Stimulated activated CD4-positive, alpha-beta T cell treated with anti-CD3 and anti-CD28 coated beads, Interleukin-1b, Interleukin-23, amount 100 ng/mL, for 4 hours (primary cell): ENCODE measurements around the gene NFKB1.
"Not testable (repeated sequence)": the region's sequence is repeated elsewhere in the genome, so short reads cannot be mapped to it uniquely, and the experiment has no call there.

Source experiments
- DNase-seq, 2 donors: peaks; one replicate each; pipeline ENCODE4 v3.0.0-alpha.2; 2020; ENCODE audit warnings: low read depth in 2 of 2

Gene NFKB1

GRCh38 chr4:102566426-102566825 is 65.3 kb downstream of the NFKB1 start:
- DNase-seq: no peak

DNA sequence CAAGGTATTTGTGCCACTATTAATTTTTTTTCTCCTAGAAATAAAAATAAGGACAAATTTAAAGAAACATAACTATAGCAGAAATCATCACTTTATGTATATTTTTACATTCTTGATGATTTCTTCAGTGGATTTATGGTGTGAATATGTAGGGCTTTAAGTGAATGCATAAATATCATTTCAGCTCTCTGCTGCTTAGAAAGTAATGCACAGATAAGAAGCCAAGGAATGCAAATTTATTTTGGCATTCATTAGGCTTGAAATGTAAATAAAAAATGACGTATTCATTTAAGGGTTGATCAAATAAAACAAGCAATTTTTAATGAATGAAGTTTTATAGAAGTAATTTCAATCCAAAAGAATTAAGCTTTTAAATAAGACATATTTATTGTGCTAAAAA is 66.3 kb downstream of the NFKB1 start:
- no peak for DNase-seq

- DNase-seq: no peak
Observed at GRCh38 chr4:102569200-102569599, 68.0 kb downstream of the NFKB1 start.

DNA sequence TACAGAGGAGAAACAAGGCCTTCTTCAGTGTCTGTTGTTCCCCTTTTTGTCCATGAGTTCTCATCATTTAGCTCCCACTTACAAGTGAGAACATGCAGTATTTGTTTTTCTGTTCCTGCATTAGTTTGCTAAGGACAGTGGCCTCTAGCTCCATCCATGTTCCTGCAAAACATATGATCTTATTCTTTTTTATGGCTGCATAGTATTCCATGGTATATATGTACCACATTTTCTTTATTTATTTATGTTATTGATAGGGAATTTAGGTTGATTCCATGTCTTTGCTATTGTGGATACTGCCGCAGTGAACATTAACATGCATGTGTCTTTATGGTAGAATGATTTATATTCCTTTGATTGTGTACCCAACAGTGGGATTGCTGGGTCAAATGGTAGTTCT is 69.1 kb downstream of the NFKB1 start:
- DNase-seq: not testable (repeated sequence)

DNA sequence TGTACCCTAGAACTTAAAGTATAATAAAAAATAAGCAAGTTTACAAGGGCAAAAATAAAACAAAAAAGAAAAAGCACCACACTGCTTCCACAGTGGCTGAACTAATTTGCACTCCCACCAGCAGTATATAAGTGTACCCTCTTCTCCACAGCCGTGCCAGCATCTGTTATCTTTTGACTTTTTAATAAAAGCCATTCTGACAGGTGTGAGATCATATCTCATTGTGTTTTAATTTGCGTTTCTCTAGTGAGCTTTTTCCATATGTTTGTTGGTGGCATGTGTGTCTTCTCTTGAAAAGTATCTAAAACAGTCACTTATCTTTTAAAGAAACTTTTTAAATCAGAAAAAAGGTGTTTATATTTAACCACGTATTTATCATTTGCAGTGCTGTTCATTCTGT is 71.3 kb downstream of the NFKB1 start:
- DNase-seq: no peak

GRCh38 chr4:102574317-102574716 is 73.2 kb downstream of the NFKB1 start:
- no peak for DNase-seq

GRCh38 chr4:102575369-102576129 is 74.4 kb downstream of the NFKB1 start:
- DNase-seq: no peak

DNA sequence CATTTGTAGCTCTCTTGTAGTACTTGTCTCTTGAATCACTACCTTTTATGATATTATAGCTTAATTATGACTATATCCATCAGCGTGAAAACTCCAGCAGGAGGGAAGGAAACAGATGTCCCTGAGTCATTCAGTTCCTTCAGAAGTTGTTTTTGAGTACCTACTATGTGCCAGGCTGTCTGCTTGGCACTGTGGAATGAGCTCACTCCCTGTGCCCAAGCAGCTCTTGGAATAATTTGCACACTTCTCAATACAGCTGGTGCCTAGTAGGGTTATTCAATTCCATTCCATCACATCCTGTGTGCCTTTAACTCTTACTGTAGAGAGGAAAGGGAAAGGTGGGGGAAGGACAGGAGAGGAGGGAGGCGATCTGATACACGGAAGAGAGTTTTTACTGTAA is 77.1 kb downstream of the NFKB1 start:
- no peak for DNase-seq

DNA sequence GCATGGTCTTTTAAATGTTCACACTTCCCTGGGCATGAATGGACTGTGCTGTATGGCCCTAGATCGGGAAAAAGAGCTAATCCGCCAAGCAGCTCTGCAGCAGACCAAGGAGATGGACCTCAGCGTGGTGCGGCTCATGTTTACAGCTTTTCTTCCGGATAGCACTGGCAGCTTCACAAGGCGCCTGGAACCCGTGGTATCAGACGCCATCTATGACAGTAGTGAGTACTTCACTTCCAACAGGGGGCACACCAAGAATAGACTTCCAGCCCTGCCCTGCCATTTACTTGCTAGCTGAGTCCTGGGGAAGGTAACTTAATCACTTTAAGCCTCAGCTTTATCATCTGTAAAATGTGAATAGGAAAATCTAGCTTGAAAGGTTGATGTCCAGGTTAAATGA is 77.7 kb downstream of the NFKB1 start:
- no peak for DNase-seq

DNA sequence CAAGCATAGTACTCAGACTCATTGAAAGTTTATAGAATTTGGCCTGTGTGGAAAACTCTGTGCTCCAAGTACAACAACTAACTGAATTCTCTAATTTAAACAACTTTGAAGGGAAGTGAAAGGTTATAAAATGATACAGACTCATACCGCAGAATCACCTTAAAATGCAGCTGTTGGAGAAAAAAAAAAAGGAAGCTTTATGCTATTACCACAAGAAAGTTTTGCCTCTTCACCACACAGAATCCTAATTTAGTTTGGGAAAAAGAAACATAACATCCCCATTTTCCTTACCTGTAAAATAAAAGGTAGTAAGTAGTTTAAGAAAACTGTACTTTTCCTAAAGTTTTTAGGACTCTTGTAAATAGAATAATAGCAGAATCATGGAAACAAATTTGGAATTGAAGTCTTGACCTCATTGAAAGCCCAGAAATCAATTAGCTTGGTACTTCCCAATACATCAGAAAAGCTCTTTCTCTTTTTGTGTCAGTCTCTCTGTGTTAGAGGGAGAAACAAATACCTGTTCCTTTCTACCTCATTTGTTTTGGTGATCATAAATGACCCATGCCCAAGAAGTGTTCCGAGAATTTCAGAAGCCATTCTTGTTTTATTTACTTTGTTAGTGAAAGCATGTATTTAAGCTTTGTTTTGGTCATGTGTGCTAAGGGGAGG is 78.8 kb downstream of the NFKB1 start:
- DNase-seq: no peak

- DNase-seq: no peak
Observed at GRCh38 chr4:102580463-102580842, 79.3 kb downstream of the NFKB1 start.

DNA sequence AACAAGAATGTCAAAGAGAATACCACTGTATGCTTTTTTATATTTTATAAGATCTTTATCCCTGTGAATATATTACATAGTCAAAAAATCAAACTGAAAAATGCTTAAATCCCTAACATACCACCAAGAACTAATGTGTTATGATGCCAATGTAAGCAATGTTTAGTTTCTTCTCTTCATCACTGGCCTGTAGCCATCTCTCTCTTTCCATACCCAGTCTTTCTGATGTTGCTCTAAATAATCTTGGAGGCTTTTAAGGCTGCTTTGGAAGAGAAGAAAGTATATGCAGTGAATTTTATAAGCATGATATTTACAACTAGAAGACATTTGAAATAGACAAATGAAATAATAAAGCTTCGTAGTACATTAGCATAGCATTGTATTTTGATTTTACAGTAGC is 82.9 kb downstream of the NFKB1 start:
- DNase-seq: no peak

DNA sequence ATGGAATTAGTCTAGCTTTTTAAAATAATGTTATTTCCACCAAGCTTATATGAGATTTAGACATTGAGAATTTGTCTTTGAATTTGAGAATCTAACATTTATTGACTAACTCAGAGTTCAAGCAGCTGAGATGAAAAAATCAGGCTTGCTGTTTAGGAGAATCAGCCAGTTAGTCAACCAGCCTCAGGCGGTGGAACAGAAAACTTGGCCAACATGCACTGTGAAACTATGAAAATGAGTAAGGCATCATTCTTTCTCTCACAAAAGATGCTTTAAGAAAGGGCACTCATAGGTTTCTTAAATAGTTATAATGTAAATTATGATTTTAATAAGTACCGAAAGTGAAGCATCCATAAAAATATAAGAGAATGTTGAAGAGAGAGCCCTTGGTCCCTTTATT is 84.2 kb downstream of the NFKB1 start:
- no peak for DNase-seq

- no peak for DNase-seq
Observed at GRCh38 chr4:102586002-102586643, 85.0 kb downstream of the NFKB1 start.

DNA sequence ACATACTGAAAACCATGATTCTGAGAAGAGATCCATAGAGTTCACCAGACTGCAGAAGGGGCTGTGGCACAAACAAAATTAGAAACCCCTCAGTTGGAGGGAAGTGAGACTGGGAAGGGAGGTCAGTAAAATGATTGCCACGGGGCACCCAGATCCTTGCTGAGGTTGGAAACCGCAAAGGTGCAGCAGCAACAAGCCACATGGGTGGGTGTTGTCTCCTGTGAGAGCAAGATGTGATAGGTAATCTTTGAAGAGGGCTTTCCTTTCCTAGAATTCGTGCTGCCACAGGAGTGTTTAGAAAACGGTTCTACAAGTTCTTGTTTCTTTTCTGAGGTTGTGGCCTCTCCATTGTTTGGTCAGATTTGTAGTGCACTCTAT is 85.5 kb downstream of the NFKB1 start:
- DNase-seq: peak in 1 of 2 donors; percentile 30

DNA sequence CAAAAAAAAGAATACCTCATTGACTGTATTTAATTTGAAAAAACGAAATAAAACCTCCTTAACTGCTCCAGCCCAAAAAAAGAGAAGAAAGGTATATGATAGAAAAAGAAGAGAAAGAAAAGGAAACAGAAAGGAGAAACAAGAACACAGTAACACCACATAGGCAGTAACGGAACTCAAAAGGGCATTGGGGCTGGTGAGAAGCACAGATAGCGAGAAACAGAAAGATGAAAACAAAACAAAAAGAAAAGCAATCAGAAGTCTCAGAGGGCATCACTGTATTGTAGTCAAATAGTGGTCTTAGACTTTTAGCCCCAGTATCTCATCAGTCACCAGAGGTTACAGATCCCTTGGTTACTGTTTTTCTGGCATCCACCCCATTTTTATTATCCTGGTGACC is 88.6 kb downstream of the NFKB1 start:
- DNase-seq: no peak

DNA sequence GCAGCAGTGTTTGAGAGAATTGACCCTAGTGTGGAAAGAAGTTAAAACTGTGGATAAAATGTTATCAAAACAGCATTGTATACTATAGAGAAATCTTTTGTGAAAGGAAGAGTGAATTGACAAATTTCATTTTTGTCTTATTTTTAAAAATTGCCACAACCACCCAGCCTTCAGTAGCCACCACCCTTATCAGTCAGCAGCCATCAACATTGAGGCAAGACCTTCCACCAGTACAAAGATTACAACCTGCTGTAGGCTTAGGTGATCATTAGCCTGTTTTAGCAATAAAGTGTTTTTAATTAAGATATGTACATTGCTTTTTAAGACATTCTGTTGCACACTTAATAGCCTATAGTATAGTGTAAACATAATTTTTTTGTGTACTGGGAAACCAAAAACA is 91.1 kb downstream of the NFKB1 start:
- no peak for DNase-seq

- DNase-seq: no peak
Observed at GRCh38 chr4:102593147-102593546, 92.0 kb downstream of the NFKB1 start.

GRCh38 chr4:102594000-102594399 is 92.8 kb downstream of the NFKB1 start:
- DNase-seq: no peak

GRCh38 chr4:102596532-102596931 is 95.4 kb downstream of the NFKB1 start:
- no peak for DNase-seq

DNA sequence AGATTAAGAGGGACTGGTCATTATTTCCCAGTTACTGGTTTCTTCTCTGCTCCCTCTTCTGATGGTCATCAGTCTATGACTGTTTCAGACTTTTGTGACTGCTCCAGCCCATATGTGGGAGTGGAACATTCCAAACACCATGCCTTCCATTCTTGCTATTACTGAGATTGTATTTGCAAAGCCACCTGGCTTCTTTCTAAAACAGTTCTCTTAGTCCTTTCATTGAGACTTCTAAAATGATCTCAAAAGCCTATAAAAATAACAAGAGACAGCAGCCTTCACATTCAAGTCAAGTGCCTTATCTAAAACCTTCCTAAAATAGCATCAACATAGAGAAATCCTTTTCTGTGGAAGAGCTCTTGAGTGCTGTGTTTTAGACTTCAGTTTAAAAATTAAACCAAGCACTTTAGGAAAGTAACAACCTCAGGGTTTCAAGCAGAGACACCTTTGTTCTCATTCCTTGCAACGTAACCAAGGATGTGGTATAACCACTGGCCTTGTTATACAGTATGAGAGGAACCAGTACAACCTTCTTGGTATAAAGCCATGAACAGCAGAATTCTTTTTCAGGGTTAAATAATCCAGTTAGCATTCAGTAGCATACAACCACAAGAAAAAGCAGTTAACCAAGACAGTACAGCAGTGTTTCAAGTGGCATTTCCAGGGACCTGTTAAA is 97.1 kb downstream of the NFKB1 start:
- DNase-seq: no peak

DNA sequence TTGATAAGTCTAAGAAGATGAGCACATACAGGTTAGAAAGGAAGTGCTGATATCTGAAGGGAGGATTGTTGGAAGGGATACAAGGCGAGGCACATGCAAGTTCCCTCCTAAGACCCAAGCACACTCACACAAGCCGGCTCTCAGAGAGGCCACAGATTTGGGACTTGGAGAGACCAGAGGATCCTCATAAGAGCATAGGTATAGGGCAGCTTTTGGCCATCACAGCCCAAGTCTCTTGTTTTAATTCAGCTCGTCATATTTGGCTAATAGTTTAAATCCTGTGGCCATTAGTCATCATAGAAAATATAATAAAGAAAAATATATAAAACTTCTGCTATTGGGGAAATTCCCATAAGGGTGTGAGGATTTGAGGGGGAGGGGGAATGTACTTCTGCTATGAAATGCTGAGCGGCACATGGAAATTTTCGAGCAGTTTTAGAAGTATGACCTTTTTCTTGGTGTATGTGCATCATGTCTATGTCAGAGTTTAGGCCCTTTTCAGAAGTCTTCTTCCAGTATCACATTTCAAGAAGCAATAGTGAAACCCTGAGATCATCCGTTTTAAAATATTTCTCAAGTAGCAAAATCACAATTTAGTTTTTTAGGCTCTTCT is 97.7 kb downstream of the NFKB1 start:
- DNase-seq: no peak
